ENCODE results near the gene AP1S3.

The AP1S3 gene

GRCh38 chr2:223721746-223722145 lies 115.6 kb downstream of the AP1S3 start:
- DNase-seq, result no peak

- DNase-seq, result no peak
Measured at GRCh38 chr2:223720367-223720766, 117.0 kb downstream of the AP1S3 start.

GRCh38 chr2:223712642-223713041 lies 124.7 kb downstream of the AP1S3 start:
- no peak for DNase-seq

GRCh38 chr2:223711596-223712326 lies 125.6 kb downstream of the AP1S3 start:
- DNase-seq, result no peak

Data from NCI-H510A (cell line).